Activated CD4-positive, CD25-positive, alpha-beta regulatory T cell treated with anti-CD3 and anti-CD28 coated beads, Interleukin-2, amount 50 U/mL, for 24 hours (primary cell): ENCODE data around the gene ASCC3.

Source experiments
- ATAC-seq, 2 donors: fragments of 150-1000 bp; cut with Tn5 transposase; one replicate each; pipeline ENCODE4 v1.10.0; 2021; ENCODE audit warnings: mild to moderate bottlenecking in 1 of 2, moderate library complexity in 1 of 2

Gene ASCC3

GRCh38 chr6:100462706-100463629 is 418.2 kb downstream of the ASCC3 start:
- no peak for ATAC-seq

DNA sequence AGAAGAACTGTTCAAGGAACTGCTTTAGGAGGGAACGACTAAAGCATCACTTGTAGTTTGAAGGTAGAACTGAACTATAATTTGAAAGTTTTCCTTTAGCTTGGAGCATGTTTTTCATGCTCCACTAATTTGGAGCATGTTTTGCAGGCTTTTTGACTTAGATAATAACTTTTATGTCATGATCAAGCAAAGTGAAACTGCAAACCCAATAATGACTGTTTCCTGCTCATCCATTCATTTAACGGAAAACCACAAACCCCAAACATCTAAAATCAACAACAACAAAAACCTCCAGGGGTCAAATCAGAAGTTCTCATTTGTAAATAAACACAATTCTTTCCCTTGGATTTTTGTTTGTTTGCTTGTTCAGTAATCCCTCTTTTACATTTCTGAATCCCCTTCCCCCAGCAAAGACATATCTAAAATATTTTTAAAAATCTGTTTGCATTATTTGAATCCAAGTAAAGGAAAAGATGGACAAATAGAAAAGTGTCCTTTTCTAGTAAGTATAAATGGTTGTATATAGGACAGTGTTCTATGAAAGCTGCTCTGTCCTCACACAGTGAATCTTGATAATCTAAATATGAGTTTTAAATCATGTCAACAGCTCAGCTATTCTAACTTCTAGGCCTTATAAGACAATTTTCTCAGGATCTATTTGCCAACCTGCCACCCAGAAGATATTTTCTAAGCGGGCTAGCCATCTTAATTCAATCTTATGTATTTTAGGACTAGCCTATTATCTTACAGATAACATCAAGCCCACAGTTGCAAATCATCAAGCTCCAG is 419.0 kb downstream of the ASCC3 start:
- no peak for ATAC-seq

- no peak for ATAC-seq
Measured at GRCh38 chr6:100461278-100461916, 419.7 kb downstream of the ASCC3 start.

DNA sequence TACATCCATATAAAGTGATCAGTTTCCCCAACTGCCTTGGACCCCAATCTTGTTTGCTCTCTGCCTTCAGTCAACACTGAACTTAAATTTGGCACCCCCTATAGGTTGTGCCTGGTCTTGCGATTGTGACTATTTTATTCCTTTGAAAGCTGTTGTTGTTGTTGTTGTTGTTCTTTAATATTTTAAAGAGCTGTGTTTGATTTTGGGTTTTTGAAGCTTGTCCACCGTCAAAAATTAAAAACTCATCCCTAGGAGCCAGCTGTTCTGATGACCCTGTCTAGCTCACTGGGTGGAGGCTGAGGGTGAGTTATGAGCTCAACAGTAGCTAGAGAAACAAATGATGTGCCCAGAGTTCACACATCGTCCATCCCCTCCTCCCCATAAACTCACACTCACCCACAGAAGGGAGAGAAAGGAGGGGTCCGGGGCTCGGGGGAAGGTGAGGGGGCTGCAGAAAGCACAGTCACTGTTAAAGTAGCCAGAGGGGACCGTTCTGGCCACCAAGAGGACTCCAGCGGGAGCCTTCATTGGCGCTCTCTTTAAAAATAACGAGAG is 420.4 kb downstream of the ASCC3 start:
- ATAC-seq, result no peak

DNA sequence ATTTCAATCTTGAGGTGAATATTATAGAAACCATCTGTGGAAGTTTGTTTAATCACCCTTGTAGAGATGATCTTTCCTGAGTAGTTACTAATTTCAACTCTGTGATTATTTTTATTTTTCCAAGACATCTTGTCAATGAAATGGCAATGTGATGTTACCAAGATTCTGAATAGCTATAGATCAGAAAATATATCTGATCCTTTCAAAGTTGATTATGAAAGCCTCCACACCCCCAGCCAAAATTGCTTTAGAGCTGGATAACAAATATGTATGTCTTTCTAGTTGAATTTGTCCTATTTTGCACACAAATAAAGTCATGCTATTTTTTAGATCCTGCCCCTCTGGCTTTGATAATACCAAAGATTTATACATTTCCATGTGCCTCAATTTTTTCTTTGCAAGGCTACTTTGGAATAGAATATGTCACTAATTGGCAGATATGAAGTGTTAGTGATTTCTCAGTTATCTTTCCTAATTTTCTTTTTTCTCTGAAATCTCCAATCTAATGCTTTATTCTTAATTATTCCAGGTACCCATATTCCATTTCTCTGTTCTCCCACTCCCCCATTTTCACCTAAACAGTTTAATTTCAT is 421.4 kb downstream of the ASCC3 start:
- ATAC-seq, result no peak

- ATAC-seq, result no peak
Measured at GRCh38 chr6:100458841-100459591, 422.1 kb downstream of the ASCC3 start.
